Esophagus squamous epithelium (tissue), 4 donors: ENCODE data around the gene RAI14.

Experiments used
- POLR2A ChIP-seq, 4 donors: fragments of 450-650 bp; IDR thresholded peaks; one replicate each; pipeline ENCODE4 v1.6.1; 2017; ENCODE audit warnings: antibody characterized with exemption in 4 of 4, mild to moderate bottlenecking in 4 of 4, moderate library complexity in 3 of 4
- TF ChIP-seq, protein P1 (sequence below), 6 experiments: fragments of 450-650 bp in 4 of 6; fragments of 200-600 bp in 2 of 6; sonication (generic) in 2 of 6; IDR thresholded peaks; one replicate each; pipeline ENCODE4 v1.5.1; 2016 to 2019; ENCODE audit warnings: antibody characterized with exemption in 6 of 6, mild to moderate bottlenecking in 4 of 6, moderate library complexity in 4 of 6

DNA sequence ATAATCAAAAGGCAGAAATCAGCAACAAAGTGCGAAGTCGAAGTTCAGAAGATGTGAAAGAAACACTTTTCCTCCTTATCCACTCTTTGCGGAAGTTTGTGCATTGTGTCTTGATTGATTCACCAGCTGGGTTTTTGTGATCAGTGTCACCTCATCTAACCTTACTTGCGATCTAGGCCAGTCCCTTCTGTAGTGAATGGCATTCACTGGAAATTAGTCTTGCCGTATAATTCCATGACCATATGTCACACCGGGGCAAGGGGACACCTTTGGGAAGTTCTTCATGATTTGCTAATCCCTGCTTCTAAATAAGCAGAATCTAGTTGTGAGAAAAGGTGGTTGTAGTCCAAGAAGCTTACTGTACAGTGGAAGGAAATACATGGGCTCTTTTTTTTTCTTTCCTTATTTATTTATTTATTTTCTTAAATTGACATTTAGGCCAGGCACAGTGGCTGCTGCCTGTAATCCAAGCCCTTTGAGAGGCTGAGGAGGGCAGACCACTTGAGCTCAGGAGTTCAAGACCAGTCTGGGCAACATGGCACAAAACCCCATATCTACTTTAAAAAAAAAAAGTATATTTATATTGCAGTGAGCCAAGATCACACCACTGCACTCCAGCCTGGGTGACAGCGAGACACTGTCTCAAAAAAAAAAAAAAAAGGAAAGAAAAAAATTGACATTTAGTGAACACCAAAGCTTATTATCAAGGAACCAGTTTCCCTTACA, 7.8 kb downstream of the RAI14 start:
- TF ChIP-seq POLR2A (IDR thresholded peaks at IDR 0.05) = no peak
- TF ChIP-seq, protein P1, sequence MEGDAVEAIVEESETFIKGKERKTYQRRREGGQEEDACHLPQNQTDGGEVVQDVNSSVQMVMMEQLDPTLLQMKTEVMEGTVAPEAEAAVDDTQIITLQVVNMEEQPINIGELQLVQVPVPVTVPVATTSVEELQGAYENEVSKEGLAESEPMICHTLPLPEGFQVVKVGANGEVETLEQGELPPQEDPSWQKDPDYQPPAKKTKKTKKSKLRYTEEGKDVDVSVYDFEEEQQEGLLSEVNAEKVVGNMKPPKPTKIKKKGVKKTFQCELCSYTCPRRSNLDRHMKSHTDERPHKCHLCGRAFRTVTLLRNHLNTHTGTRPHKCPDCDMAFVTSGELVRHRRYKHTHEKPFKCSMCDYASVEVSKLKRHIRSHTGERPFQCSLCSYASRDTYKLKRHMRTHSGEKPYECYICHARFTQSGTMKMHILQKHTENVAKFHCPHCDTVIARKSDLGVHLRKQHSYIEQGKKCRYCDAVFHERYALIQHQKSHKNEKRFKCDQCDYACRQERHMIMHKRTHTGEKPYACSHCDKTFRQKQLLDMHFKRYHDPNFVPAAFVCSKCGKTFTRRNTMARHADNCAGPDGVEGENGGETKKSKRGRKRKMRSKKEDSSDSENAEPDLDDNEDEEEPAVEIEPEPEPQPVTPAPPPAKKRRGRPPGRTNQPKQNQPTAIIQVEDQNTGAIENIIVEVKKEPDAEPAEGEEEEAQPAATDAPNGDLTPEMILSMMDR (IDR thresholded peaks at IDR 0.05) = no peak
